ENCODE measurements around the gene SORCS2.

The SORCS2 gene

DNA sequence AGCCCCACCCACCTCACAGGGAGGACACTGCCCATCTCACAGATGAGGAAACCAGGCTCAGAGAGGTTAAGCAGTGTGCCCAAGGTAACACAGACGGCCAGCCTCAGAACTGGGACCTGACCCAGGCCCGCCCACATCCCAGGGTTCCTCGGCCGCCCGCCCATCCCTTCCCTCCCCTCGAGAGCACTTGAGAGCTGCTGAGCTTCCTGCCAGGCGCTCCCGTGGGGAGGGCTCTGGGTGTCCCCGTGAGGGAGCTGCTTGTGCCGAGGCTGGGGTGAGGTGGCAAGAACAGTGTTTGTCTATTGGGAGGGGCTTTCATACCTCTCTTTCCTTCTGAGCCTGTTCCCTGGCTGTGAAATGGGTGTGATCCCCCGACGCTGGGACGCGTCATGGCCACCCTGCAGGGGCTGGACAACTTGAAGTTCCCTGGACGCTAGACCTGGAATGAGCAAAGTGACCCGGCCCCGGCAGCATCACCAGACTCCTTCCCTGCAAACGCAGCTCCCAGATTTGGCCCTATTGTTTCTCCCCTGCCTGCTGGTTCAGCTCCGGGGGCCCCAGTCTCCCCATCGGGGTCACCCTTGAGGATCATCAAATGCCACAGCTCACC, 542.4 kb downstream of the SORCS2 start:
- DNase-seq (ENCODE audit: low read depth), result no peak

DNA sequence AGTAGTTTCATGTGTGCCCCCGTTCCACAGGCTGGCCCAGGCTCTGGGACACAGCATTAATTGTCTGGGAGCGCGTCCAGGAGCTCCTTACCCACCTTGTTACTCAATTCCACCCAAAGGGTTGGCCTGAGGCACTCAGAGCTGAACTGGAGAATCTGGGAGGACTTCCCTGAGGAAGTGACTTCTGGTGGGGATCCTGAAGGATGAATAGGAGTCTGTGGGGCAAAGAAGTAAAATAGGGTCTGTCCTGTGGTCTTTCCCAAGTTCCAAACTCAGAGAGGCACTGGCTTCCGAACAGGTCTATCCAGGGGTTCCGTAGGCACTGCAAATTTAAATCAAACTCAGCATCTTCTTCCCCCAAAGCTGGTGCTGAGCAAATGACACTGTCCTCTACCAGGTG, 543.1 kb downstream of the SORCS2 start:
- no peak for DNase-seq (ENCODE audit: low read depth)

DNA sequence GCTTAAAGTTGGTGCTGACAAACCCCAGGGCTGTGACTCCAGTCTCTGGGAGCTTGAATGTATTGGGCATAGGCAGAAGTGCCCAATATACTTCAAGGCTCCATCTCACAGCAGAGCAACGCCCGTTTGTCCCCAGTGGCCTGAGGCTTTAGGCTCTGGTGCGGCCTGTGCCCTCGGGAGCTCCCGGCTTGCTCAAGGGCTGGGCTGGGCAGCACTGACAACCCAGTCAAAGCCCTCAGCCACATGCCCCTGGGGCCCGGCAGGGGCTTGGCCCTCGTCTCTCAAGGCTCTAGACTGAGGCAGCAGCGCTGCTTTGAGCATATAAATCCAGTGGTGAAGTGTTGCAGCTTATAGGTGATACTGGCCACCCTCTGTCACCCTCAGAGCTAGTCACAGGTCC, 543.6 kb downstream of the SORCS2 start:
- no peak for DNase-seq (ENCODE audit: low read depth)

DNA sequence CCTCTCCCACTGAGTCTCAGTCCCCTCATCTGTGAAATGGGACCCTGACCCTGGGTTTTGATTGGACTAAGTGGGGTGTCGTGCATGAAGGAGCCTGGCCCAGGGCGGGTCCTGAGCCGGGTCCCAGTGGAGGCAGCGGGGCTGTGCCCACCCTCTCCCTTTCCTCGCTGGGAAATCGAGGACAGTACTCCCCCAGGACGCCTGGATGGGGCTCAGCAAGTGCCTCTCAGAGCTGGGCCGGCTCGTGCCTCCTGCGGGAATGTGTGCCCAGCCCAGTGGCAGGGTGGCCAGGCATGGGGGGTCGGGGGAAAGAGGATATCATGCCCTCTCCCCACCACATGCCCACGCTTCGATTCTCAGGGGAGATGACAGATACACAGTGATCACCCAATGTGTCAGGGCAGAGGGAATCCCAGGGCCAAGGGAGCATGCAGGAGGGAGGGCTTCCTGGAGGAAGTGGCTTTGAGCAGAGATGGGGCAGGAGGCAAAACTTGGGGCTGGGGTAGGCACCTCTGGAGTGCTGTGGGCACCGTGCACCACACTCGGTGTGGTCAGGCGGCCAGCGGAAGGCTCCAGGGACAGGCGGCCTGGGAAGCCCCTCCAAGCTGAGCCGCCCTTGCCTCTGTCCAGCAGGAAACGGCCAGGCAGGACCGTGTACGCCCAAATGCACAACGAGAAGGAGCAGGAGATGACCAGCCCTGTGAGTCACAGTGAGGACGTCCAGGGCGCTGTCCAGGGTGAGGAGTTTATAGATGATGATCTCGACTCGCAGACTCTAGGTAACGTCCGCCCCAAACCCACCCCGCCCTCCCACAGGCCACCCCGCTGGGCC, 544.3 kb downstream of the SORCS2 start:
- DNase-seq (ENCODE audit: low read depth), result no peak

DNA sequence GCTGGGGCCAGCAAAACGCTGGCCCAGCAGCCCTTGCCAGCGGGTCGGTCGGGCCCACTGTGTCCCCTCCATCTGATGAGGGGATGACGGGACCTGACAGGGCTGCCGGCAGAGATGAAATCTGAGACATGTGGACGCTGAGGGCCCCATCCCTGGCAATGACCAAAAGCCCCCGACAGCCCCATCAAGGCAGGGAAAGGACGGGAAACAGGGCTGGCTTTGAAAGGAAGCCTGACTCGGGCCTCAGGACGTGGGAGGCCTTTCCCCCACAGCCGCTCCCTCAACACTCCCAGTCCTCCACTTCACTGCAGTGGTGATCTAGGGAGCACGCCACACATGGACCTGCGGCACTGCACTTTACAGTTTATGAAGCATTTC, 544.9 kb downstream of the SORCS2 start:
- no peak for DNase-seq (ENCODE audit: low read depth)

DNA sequence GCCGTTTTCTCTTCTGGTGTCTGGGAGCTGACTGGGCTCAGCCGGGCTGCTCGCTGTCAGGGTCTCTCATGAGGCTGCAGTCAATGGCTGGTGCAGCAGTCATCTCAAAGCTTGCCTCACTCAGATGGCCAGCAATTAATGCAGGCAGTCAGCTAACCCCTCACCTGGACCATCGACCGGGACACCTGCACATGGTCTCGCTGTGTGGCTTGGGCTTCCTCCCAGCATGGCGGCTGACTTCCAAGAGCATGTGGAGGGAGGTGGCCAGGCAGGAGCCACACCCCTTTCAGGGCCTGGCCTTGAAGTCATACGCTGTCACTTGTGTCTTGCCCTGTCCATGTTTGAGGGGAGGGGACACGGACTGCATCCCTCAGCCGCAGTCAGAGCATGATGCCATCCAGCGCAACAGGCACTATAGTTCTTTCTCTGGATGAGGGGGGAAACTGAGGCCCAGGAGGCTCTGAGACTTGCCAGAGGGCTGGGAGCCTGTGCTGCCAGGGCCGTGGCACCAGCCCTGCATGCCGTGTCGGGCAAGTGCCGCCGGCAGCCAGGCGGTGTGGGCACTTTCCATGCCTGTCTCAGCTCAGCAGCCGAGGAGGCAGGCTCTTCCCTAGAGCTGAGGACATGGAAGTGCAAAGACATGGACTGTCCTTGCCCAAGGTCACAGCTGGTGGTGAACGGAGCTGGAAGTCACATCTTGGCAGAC, 545.6 kb downstream of the SORCS2 start:
- DNase-seq (ENCODE audit: low read depth), result no peak

DNA sequence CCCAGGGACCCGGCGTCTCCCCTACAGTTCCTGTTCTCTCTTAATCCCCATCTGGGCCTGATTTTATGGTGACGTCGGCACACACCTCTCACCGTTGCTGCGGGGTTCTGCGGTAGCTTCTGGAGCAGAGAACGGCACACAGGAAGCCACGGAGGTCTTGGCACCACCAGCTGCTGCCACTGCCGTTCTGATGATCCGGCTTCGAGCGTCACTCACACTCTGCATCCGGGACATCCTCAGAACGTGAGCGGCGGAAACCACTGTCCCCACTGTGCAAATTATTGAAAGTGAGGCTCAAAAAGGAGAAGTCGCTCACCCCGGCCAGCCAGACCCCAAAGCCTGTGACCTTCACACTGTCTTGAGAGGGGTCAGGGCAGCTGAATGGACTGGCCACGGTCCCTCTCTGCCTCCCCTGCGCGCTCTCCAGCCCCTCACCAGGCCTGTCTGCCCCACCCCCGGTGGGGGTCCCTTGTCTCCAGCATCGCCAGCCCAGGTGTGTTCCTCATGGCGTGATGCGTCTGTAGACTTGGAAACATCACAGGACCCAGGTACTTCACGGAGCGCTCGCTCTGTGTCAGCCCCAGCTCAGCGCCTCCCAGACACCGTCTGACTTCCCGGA, 546.2 kb downstream of the SORCS2 start:
- DNase-seq (ENCODE audit: low read depth), result no peak

DNA sequence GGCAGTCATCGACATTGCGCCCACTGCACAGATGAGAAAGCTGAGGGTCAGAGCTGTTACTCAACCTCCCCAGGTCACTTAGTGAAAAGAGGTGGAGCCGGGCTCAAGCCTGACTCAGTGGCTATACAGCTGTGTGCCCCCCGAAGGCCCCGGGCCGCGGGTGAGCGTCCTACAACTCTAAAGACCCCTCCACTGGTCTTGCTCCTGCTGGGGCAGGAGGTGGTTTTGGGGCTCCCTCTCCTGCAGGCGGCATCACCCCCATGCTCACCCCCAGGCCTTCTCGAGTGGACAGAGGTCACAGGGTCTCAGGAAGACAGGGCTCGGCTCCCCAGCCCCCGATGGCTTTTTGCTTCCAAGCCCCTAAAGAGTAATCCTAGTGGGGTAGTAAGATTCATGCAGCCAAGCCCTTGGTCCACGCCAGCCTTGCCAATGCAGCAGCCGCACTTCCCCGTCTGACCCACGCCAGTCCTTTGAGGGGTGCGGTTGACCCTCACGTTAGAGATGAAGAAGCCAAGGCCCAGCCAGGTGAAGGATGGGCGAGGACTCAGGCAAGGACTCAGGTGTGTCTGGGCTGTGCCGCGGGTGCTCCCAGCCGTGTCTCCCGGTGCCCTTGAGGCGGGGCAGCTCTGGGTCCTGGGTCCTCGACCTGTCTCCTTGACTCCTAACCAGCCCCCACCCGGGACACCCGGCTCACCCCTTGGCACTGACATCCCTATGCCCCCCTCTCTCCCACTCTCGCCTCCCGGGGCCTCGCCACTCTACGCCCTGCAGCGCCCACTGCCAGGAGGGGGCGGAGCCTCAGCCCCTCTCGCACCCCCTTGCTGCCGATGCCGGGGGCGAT, 547.0 kb downstream of the SORCS2 start:
- DNase-seq (ENCODE audit: low read depth), result no peak

DNA sequence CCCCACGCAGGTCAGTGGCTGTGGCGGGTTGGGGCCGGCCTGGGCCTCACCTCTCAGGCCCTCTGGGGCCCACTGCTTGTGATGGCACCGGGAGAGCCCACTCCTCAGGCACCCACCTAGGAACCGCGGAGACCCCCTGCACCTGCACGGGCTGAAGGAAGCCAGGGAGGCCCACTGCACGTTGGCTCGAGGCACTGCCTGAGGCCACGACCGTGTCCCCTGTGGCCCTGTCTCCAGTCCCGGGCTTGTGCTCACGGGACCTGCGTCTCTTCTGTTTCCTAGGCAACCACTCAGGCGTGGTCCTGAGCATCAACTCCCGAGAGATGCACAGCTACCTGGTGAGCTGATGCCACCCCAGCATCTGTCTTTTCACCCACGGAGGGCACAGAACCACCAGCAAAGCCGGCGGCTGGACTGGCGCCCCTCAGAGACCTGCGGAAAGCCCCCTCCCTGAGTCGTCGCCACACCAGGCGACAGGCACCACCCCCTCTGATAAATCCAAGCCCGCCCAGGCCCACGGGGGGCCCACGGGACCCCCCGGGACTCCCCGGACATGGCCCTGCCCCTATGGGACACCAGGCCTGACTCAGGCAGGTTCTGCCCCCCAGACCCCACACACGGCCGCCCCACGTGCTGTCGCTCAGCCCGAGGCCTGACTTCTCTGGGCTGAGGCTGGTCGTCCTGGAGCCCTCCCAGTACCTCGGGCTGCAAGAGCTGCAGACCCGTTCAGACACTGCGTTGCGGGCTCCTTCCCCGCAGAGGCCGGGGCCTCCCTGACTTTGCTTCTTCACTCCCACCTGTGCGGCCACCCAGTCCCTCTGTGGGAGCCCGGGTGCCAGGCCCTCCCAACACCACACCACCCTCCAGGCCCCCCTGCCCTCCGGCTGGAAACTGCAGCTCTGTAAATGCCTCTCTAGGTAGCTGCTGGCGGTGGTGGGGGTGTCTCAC, 547.9 kb downstream of the SORCS2 start:
- no peak for DNase-seq (ENCODE audit: low read depth)

DNA sequence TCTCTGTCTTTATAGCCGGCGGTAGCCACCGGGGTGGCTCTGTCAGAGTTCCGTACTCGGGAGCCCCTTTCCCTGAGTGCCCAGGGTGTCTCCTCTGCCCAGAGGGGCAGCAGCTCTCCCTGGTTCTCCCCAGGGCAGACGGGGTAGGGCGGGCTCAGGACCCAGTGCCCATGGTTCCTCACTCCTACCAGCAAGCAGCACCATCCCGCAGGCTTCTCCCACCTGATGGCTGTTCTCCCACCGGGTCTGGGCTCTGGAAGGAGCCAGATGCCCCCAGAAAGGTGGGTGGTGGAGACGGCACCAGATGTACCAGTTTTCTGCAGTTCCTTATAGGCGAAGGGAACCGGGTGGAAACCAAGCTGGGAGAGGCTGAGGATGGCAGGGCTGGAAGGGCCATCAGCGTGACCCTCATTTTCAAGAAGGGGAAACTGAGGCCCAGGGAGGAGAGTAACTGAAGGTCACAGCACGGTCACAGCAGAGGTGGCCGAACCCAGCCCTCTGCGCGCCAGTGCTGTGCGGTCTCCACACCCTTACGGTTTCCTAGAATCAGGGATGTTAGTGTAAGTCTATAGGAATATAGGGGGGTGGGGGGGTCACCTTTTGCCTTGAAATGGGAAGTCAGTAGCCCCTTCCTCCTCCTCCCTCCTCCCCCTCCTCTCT, 548.7 kb downstream of the SORCS2 start:
- no peak for DNase-seq (ENCODE audit: low read depth)

DNA sequence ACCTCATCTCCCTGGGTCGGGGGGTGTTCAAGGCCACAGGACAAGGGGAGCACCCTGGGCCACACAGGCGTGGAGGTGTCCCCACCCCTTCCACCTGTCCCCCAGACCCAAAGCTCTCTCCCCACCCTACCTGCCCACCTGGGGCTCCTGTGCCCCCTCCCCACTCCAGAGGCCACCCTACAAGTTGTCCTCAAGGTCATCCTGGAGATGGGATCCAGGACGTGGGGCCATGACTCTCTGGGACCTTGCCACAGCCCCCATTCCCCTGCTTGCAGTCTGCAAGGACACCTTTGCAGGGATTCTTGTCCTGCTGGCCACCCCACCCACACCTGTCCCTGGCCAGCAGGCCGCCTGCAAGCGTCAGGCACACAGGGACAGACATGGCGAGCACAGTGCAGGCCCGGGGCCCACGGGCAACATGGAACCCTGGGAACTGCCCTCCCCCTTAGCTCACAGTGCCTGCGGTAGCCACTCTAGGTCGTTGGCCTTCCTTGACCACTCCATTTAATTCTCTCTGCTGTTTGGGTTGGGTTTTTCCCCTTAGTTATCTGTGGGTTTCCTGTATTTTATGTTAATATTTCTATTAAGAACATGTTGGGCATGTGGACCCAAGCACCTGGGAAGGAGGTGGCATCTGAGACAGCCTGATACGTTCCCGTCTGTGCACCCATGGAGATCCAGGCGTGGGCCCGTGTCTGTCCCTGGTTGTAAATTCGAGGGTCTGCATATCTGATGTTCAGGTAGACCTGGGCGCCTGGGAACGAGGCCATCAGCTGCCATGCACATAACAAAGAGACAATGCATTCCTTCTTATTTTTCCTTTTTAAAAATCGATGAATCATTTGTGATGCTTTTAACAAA, 549.8 kb downstream of the SORCS2 start:
- DNase-seq (ENCODE audit: low read depth), result no peak

DNA sequence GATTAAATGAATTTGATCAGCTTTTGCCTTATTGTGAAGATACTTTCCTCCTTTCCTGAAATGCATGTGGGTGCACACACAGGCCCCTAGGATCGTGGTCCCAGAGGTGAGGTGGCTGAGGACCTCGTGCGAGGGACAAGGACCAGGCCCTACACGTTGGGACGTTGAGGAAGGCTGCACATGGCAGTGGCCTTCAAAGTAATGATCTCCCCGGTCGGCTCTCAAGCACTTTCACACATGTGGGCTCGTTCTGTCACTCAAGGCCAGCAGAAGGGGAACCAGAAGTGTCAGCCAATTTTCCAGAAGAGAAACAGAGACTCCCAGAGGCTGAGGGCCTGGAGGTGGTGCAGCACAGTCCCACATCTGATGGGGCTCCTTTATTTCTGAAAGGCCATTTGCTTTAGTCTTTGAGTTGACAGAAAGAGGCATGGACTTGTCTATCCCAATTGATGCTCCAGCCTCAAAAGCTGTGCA, 550.5 kb downstream of the SORCS2 start:
- DNase-seq (ENCODE audit: low read depth), result no peak

DNA sequence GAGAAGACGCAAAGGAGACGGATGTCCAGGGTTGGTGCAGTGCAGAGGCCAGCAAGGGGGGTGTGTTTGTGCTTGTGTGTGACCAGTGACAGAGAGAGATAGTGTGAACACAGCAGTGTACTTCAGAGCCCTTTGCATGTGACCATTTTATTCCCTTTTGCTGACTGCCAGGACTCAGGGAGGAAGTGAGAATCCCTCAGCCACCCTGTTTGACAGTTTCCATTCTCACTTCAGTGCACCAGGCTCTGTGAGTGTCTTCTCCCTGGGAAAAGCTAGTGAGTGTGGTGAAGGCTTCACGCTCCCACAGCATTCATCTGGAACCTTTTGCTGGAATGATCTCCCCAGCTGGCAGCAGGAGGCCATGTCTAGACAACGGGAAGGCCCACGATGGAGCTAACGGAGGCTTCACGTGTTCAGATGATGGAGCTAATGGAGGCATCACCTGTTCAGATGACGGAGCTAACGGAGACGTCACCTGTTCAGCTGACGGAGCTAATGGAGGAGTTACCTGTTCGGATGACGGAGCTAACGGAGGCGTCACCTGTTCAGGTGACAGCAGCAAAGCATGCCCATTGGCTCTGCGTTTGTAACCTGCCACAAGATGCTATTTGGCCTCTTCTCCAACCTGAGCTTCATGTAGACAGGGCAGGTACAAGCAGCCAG, 551.9 kb downstream of the SORCS2 start:
- no peak for DNase-seq (ENCODE audit: low read depth)

DNA sequence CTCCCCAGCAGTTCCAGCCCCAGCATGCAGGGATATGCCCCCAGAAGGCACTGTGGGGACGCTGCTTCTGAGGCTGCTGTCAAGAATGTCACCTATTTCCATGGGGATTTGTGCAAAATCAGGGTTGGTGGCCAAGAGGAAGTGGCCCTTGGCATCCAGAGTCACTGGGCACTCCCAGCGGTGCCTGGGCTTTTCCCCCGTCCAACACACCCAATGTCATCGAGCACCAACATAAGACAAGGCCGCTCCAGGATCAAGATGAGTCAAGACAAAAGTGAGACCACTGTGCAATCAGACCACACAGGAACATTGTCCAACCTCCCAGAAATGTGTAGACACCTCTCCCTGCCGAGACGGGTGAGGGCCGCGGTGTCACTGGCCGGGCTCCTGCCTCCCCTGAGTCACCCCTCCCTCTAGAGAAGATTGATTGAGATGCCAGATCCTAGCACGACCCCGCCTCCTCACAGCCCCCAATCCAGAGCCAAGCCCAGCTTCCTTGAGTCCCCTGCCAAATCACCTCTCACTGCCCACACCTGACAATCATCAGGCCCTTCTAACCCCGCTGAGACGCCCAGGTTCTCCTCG, 553.1 kb downstream of the SORCS2 start:
- no peak for DNase-seq (ENCODE audit: low read depth)

DNA sequence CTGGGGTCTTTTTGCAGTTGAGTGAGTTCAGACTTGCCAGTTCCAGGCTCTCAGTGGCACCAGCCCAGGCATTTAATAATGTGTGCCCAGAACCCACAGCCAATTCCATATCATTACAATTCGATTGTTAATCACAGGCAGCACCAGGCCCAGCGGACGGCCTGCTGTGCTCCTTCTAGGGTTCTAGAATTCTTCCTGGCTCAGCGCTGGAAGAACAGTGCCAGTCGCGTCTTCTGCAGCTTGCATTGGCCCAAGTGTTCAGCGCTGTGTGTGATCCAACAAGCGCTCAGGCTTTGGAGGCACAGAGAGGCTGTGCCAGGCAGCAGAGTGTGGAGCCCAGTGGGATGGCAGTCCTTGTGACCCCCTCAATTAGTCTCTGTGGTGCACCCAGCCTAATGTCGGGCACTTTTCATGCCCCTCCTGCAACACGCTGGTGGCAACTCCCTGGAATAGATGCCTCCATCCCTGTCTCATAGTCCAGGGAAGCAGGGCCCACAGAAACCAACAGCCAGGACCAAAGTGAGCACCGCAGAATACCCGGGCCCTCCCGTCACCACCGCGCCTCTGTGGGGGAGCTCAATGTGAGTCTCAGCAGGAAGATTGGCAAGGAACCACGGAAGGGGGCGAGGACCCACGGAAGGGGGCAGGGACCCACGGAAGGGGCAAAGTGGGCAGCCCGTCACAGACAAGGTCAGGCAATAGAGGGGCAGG, 554.2 kb downstream of the SORCS2 start:
- no peak for DNase-seq (ENCODE audit: low read depth)

DNA sequence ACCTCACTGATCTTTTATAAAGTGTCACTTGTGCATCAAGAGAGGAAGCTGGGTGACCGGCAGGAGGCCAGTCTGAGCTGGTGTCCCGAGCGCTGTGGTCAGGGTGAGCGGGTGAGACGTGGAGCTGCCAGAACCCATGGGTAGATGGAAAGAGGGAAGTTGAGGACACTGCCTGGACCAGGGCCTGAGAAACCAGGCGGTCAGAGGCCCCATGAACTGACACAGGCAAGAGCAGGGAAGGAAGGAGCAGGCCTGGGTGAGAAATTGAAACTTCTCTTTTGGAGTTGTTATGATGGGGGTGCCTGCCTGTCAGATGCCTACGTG, 554.7 kb downstream of the SORCS2 start:
- DNase-seq (ENCODE audit: low read depth), result no peak

DNA sequence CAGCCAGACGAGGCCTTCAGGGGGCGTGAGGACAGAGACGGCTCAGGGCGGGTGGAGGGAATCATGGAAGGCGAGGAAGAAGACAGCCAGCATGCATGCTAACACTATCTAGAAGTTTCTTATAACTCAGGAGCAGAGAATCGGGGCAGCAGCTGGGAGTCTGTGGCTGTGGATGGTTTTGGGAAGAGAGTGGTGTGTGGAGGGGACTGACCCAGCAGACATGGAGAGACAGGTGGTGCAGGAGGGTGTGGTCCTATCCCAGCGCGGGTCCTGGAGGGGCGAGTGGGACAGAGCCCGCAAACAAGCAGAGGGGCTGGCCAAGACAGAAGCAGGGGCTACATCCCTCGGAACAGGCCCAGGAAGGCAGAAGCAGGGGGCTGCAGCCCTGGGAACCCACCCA, 555.2 kb downstream of the SORCS2 start:
- DNase-seq (ENCODE audit: low read depth), result no peak

DNA sequence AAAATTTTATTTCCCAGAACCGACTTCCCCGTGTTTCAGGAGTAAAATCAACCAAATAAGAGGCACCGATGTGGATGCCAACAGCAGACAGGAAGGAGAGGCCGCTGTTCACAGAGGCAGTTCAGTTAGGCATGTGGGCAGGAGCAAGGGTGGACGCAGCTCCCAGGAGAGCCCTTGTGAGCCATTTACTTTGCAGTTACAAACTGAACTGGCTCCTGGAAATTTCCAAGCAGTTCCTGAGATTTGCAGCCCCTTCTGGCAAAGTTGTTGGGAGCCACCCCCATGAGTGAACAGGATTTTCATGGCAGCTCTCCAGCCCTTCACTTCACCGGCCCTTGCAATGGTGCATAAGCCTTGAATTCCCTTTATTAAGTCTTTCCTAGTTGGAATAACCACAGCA, 558.2 kb downstream of the SORCS2 start:
- DNase-seq (ENCODE audit: low read depth), result no peak
